Stimulated activated CD8-positive, alpha-beta memory T cell treated with anti-CD3 and anti-CD28 coated beads, Interleukin-7, amount 100 ng/mL, for 24 hours (primary cell): Measurements from ENCODE around the gene TTBK1.
A peak's percentile ranks its signal among the peaks of the same experiment; 100 is the strongest.

Experiments used
- DNase-seq: peaks from one replicate; pipeline ENCODE4 v3.0.0-alpha.2; 2020; ENCODE audit warnings: low read depth

The TTBK1 gene

DNA sequence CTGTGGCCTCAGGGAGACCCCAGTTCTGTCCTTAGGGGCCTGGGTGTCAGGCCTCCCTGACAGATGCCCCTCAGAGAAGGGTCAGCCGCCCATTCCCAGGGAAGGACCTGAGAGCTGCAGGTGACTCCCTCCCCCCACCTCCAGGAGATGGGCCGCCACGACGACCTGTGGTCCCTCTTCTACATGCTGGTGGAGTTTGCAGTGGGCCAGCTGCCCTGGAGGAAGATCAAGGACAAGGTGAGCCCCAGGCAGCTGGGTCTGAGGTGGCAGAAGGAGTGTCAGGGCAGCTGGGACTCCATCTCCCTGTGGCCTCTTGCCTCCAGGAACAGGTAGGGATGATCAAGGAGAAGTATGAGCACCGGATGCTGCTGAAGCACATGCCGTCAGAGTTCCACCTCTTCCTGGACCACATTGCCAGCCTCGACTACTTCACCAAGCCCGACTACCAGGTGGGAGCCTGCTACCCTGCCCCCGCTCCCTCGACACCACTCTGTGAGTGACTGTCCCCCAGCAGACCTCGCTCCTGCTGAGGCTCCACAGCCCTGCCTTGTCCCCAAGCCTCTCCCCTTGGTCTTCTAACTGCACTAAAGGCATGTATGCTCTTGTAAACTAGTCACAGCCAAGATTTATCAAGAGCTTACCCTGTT lies 12.2 kb downstream of the TTBK1 start:
- no peak for DNase-seq

DNA sequence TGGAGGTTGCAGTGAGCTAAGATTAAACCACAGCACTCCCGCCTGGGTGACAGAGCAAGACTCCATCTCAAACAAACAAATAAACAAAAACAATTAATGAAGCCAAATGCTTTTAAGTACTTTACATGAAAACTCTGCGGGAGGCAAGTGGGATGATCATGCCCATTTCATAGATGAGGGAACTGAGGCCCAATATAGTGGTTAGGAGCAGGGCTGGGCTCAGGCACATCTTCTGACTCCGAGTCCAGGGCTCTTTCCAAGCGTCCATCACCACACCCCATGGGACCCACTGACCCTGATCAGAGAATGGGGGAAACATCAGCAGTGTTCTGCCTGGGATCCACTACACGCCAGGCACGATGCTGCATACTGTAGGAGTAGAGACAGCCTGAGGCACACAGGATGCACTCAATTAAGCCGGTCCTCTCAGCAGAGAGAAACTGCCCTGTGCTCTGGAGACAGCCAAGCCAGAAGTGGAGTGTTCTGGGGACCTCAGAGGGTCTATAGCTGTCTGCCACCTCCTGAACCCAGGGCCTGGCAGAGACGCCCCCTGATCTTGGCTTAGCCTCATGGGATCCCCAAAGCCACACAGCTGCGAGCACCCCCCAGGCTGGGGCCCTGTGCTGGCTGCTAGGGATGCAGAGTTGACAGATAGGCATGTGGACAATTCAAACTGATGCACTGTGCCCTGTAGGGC lies 13.5 kb downstream of the TTBK1 start:
- no peak for DNase-seq

DNA sequence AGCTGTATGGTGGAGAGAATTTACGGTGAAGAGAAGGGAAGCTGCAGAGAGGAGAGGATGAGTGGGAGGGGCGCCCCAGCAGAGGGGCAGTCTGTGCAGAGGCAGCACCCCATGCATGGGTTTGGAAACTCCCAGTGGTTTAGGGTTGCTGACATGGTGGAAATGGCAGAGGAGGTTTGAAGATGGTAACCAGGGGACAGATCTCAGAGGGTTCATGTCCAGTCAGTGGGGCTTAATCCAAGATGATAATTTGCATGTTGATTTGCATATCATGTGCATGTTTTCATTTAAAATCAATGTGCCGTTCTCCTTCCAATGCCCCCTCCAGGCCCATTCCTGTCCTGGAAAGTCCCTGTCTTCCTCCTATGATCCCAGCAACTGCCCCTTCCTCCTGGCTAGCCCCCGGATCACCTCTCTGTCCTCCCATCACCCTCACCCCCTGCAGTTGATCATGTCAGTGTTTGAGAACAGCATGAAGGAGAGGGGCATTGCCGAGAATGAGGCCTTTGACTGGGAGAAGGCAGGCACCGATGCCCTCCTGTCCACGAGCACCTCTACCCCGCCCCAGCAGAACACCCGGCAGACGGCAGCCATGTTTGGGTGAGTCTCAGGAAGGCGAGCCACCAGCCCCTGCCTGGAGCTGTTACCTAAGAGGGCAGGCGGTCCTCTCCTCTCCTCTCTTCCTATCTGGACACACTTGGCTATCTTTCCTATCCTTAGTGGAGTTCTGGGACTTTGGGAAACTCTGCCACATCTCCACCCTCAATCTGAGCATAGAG lies 14.3 kb downstream of the TTBK1 start:
- no peak for DNase-seq

DNA sequence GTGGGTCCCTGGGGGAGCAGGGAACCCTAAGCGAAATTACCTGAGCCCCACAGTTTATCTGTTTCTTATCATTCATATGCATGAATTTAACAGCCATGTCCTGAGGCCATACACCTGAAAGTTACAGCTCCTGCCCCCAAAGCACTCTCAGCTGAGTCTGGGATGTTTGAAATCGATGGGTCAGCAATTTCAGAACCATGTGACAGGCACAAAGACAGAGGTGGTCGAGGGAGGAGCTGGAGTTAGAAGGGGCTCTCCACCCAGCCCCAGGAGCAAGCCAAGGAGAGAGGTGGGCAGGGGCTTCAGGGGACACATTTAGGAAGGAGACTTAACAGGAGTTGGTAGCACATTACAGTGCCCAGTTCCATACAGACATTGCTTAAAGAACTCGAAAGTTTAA lies 14.9 kb downstream of the TTBK1 start:
- no peak for DNase-seq

DNA sequence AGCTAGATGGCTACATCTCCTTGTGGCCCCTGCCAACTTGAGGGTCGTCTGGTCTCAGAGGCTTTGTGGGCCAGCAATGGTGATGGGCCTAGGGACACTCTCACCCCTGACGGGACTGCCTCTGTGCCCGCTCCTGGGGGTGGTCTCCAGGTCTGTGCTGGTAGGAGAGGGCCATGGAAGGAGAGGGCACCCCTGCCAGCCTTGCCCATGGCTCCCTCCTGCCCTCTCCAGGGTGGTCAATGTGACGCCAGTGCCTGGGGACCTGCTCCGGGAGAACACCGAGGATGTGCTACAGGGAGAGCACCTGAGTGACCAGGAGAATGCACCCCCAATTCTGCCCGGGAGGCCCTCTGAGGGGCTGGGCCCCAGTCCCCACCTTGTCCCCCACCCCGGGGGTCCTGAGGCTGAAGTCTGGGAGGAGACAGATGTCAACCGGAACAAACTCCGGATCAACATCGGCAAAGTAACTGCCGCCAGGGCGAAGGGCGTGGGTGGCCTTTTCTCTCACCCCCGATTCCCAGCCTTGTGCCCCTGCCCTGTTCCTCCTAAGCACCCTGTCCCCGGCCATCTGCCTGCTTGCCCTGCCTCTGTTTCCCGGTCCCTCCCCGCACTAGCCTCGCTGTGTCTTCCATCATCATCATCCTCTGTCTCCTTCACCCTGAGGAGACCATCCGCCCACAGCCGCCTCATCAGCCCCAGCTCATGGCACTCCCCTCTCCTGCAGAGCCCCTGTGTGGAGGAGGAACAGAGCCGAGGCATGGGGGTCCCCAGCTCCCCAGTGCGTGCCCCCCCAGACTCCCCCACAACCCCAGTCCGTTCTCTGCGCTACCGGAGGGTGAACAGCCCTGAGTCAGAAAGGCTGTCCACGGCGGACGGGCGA lies 15.8 kb downstream of the TTBK1 start:
- DNase-seq, result no peak

DNA sequence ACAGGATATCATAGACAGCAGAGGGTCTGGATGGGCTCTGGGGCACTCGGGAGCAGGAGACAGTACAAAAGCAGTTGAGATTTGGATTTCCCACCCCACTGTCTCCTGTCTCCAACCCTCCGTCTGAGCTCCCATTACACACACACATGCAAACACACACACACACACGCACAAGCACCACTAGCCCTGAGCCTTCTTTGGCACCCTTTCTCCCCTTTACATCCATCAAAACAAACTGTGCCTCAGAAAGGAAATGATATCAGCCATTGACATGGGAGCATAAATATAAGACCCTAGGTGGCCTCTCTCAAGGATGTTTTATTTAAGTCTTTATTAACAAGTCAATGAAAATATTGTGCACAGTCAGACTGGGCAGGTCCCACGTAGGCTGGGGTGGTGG lies 17.5 kb downstream of the TTBK1 start:
- DNase-seq, result no peak

DNA sequence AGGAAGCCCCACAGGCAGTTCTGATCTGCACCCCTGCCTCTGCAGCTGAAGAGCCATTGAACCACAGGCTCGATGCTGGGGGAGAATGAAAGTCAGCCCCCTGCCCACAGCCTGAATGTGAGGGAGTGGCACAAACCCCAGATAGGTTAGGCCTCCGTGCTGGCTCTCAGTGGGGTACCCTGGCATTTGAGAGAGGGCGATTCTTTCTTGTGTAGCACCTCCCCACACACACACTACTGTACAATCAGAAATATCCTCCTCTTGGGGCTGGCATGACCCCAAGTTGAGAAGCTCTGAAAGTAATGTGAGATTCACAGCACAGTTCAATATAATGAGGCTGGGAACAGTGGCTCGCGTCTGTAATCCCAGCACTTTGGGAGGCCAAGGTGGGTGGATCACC lies 17.9 kb downstream of the TTBK1 start:
- DNase-seq, result no peak

DNA sequence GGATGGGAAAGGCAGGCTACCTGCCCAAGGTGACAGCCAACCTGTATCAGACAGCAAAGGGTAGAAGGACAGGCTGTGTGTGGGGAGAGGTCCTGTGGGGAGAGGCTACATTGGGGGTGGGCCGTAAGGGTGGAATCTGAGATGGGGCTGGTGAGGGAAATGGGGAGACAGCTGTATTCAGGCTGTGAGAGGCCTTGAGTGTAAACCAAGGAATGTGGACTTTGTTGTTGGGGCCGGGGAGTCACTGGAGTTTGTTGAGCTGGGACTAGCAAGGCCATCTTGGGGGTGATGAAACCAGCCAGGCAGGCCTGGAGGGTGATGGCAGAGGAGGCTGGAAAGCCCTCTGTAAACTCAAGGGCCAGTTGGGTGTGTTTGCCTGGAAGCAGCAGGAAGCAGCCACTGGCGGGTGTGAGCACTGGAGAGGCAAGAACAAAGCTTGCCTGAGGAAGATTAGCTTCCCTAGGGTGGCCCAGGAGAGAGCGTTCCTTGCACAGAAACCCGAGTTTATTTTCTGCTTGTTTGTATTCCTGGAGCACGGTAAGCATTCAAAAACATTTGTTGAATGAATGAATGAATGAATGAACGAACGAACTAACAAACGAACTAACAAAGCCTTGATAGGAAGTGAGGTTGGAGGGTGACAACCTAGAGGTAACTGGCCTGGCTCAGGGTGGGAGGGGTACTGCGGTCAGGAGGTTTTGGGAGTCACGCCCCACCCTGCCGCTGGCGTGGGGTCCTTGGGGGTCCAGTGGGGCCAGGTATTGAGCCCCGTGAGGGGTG lies 18.9 kb downstream of the TTBK1 start:
- DNase-seq, result no peak

DNA sequence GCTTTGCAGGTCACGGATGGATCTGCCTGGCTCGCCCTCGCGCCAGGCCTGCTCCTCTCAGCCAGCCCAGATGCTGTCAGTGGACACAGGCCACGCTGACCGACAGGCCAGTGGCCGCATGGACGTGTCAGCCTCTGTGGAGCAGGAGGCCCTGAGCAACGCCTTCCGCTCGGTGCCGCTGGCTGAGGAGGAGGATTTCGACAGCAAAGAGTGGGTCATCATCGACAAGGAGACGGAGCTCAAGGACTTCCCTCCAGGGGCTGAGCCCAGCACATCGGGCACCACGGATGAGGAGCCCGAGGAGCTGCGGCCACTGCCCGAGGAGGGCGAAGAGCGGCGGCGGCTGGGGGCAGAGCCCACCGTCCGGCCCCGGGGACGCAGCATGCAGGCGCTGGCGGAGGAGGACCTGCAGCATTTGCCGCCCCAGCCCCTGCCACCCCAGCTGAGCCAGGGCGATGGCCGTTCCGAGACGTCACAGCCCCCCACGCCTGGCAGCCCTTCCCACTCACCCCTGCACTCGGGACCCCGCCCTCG lies 19.6 kb downstream of the TTBK1 start:
- DNase-seq, result no peak

DNA sequence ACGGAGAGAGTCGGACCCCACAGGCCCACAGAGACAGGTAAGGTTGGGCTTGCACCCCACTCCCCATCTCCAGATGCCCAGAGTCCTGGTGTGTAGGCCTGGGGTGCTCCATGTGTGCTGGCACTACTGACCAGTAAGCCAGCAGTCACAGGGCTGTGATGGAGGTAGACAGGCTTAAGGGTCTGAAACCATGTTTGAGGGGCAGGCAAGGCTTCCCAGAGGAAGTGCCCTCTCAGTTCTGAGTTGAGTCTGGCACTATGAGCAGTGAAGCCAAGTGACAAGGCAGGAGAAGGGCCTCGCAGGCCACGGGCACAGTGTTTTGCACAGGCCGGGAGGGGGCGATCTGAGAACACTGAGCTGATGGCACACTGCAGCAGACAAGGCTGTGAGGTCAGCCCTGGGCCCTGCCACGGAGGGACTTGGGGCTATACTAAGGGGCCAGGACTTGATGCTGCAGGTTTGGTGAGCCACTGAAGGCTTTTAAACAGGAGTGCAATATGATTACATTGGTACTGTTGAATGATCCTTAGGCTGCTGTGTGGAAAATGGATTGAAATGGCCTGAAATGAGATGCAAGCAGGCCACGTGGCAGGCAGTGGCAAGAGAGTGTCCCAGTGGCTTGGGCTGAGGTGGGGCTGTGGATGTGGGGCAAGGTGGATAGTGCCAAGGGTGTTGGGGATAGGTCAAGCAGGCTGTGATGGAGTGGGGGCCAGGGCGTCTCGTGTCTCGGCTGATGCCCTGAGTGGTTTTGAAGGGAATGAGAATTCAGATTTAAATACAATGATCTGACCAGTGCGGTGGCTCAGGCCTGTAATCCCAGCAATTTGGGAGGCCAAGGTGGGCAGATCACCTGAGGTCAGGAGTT lies 20.3 kb downstream of the TTBK1 start:
- peak; percentile 58 for DNase-seq

DNA sequence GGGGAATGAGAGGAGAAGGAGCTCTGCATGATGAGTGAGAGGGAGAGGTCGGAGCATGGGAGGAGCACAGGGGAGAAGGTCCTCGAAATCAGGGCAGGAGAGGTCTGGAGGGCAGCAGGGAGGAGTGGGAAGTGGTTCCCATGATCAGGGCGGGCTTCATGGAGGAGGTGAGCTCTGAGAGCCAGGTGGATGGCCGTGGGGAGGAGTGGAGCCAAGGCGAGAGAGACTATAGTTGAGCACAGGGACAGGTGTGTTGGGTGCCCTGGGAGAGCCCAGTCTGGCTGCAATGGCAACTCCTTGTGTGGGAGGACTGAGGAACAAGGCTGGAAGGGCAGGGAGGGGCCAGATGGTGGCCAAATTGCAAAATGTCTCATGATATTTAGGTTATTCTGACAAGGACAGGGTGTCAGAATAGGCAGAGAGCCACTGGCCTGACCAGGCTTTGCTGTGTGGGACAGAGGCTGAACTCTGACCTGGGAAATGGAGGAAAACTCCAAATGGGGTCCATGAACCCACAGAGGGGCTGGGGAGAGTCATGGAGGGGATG lies 21.4 kb downstream of the TTBK1 start:
- no peak for DNase-seq

DNA sequence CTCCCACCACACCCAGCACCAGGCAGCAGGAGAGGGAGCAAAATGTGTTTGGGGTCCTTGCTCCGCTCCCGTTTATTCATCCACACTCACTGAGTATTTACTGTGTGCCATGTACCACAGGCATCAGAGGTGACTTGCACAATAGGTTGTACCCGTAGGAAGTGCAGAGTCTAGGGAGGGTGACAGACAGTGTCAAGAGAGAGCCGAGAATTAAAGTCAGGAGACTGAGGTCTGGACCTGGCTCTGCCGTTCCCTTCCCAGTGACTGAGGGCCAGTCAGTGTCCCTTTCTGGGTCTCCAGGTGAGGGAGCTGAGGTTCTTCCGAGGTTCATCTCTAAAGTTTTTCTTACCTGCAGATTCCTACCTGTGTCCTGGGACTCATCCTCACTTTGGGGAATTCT lies 22.3 kb downstream of the TTBK1 start:
- no peak for DNase-seq

DNA sequence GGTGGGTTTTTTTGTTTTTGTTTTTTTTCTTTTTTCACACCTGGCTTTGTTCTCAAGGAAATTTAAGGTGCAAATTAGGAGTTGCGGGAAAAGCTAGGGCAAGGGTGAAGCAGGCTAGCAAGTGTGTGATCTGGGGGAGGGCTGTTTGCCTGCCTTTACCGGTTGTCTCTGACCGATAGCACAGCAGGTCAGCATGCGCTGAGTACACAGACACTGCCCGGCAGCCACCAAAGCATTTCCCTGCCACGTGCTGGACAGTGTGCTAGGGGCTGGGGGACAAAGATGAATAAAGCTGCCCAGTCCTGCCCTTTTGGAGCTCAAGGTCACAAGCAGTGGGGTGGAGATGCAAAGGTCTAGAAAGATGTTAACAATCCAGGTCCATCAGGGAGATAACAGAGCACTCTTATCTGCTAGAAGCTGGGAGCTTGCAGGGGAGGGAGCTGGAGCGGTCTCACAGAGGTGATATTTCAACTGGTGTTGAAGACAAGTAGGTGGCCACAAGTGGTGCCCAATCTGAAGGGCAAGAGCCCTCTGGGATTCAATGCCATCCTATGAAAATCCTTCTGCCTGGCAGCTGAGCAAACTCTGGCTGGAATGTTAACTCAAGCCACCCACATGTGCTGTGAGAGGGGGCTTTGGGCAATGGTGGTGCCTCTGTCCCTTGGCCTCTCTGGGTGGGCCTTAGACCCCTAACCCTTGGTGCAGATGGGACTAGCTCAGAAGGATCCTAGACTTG lies 24.5 kb downstream of the TTBK1 start:
- no peak for DNase-seq

DNA sequence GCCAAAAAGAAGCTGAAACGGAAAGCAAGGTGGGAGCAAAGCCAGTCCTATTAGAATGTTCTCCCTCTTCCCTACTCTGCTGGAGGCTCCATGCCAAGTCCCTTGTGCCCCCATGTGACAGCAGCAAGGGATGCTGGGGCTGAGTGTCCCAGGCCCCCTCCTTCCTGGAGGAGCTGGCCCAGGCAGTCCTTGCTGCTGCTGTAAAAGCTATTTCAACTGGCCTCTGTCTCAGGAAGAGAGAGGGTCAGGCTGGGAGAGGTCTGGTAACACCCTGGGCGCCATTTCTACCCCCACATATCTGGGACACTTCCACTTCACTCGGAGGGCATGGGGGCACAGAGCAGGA lies 25.0 kb downstream of the TTBK1 start:
- DNase-seq, result no peak

DNA sequence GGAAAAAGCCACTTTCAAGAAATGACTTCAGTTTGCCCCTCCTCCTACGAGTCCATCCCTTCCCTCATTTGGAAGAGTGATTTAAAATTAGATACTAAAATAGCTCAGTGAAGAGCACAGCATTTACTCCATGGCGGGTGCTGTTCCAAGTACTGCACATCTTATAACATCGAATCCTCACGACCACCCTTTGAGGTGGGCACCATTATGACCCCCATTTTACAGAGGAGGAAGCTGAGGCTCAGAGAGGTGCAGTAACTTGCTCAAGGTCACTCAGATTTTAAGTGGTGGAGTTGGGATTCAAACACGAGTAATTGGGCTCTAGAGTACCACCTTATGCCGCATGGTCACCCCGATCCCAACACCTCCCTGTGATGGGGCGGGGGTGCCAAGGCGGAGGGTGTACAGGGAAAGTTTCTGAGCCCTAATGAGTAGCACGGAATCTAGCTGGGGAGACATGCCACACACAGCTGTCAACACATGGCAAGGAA lies 25.5 kb downstream of the TTBK1 start:
- DNase-seq, result no peak

DNA sequence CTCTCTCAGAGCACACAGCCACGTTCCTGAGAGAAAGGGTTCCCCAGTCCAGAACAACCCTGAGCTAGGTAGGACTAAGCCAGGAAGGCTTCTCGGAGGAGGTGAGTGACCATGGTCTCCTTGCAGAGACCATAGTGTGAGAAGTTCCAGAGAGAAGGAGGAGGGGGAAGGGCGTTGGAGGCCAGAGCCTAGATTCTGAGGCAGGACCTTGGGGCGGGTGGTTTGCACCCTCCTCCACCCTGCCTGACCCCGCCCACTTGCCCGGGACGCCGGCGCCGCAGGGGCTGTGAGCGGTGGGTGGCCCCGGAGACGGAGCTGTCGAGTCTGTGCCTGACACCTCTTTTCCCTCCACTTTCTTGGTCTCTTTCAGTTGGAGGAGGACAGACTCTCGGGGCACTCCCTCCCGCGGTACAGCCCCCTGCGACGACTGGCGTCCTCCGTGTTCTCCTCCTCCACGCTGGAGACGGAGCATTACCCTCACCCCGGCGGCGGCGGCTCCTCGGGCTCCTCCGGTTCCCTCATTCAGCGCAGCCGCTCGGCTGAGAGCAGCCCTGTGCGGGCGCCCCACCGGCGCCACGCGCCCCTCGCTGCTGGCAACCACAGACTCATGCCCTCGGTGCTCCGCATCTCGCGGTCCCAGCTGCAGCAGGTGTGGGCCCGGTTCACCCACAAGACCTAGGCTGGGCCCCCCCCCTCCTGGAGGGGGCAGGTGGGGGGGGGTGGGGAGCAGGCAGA lies 26.2 kb downstream of the TTBK1 start:
- no peak for DNase-seq

DNA sequence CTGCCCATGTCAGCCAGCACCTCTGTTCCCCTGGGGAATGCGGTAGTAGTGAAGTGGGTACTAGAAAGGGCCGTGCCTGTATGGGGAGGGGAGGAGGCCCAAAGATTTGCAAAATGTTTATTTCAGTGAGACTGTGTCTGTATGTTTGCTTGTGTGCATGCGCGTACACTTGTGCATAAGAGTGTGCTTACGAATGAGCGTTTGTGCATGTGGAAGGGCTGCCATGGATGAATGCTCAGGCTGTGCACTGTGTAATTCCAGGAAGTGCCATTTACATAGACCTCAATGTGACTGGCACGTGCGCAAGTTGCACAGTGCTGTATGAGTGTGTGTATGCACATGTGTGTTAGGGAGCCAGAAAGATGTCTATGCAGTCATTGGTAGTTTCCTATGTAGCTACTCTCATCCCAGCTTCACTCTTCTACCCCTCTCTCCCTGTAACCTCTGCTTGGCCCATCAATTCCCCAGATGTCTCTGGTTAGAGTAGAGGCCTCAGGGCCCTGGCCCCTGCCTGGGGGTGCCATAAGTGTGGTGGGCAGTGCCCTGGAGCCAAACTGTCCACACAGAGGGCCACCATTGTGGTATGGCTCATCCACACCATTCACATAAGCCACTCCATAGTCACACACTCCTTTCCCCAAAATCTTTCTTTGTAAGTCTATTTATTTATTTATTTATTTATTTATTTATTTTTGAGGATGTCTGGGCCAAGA lies 28.0 kb downstream of the TTBK1 start:
- DNase-seq, result no peak

DNA sequence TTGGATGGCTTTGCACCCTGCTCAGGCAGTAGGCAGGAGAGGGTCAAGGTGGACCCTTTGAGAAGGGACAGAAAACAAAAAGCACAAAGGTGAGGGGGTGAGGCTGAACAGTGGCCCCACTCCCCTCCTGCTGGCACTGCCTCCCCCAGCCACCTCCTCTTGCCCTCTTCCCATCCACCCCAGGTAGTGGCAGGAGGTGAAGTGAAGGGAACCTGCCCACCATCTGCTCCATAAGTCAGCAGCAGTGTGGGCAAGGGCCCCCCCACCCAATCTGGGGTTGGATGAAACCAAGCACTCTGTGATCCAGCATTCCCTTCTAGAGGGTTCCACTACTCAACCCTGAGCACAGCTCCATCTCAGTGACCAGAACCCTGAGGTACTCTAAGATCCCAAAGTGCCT lies 28.7 kb downstream of the TTBK1 start:
- DNase-seq, result no peak
